Measurements from ENCODE around the gene LOXHD1. TPM values are rescaled to one million over a fixed set of nuclear protein-coding genes. Genes with fewer than 3 reads are reported as not detected.

Gene LOXHD1
- total RNA-seq, 4 donors from 2014 or later: 0.33 to 3.2 (median 0.65) TPM

DNA sequence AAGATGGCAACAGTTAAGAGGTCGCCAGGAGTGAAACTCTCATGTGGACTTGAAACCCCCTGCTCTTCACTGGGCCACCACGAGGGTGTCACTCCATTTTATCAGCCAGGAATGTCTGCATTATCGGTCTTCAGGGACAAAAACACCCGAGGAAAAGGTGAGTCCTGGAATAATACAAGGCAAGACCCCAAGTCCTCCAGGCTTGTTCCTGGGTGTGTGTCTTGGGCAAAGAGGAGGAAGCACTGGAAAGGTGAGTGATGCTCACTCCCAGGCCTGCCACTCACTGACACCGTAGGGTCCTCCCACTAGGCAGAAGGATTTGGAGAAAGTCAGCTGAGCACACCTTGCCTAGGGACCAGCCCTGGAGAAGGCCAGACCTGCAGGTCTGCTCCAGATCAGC is 86.9 kb downstream of the LOXHD1 start:
- TF ChIP-seq, protein P1, sequence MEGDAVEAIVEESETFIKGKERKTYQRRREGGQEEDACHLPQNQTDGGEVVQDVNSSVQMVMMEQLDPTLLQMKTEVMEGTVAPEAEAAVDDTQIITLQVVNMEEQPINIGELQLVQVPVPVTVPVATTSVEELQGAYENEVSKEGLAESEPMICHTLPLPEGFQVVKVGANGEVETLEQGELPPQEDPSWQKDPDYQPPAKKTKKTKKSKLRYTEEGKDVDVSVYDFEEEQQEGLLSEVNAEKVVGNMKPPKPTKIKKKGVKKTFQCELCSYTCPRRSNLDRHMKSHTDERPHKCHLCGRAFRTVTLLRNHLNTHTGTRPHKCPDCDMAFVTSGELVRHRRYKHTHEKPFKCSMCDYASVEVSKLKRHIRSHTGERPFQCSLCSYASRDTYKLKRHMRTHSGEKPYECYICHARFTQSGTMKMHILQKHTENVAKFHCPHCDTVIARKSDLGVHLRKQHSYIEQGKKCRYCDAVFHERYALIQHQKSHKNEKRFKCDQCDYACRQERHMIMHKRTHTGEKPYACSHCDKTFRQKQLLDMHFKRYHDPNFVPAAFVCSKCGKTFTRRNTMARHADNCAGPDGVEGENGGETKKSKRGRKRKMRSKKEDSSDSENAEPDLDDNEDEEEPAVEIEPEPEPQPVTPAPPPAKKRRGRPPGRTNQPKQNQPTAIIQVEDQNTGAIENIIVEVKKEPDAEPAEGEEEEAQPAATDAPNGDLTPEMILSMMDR (IDR thresholded peaks at IDR 0.05; ENCODE audit: low read depth): no peak

DNA sequence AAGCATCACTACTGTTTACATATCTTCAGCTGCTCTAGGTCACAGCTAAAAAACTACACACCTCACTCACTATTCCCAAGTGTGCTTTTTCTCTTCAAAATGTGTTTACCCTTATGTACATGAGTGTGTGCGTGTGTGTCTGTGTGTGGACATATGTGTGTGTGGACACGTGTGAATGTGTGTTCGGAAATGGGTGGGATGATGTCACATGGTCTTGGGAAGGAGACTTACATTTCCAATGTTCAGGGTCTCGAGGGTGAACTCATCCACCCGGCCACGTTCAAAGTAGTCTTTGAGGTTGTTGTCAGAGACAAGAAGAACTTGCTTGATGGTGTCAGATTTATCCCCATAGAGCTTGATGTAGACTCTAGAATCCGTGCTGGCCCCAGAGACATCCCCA is 87.8 kb downstream of the LOXHD1 start:
- TF ChIP-seq, protein P1 (IDR thresholded peaks at IDR 0.05; ENCODE audit: low read depth): no peak

- TF ChIP-seq, protein P1 (IDR thresholded peaks at IDR 0.05; ENCODE audit: low read depth): no peak
Measured at GRCh38 chr18:46567196-46567595, 89.8 kb downstream of the LOXHD1 start.

DNA sequence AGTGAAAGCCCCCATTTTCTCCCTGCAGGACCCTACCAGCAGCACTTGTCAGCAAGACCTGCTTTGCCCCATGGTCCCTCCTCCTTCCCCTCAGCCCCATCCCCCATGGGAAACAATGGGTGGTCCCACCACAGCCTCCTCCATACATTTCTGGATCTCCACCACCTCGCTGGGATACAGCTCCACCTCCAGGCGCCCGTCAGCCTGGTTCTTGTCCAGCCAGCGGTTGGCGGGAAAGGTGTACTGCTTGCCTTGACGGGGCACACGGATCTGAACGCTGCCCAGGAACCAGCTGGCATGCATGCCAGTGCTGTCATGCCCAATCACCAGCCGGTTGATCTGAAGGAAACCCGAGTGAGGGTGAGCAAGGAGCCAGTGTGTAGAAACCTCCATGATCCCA is 90.9 kb downstream of the LOXHD1 start:
- TF ChIP-seq, protein P1 (IDR thresholded peaks at IDR 0.05; ENCODE audit: low read depth): no peak

- TF ChIP-seq, protein P1 (IDR thresholded peaks at IDR 0.05; ENCODE audit: low read depth): no peak
Measured at GRCh38 chr18:46565256-46565655, 91.8 kb downstream of the LOXHD1 start.

GRCh38 chr18:46563317-46563716 is 93.7 kb downstream of the LOXHD1 start:
- TF ChIP-seq, protein P1 (IDR thresholded peaks at IDR 0.05; ENCODE audit: low read depth): no peak

- TF ChIP-seq, protein P1 (IDR thresholded peaks at IDR 0.05; ENCODE audit: low read depth): no peak
Measured at GRCh38 chr18:46562674-46563192, 94.3 kb downstream of the LOXHD1 start.
